IPS DF 6.9 (cell line): ENCODE measurements around the gene ZNF652.

Experiments used
- DNase-seq: peaks from one replicate; pipeline ENCODE4 v3.0.0-alpha.2; 2013; ENCODE audit warnings: low read depth, low spot score
- H3K27ac ChIP-seq: one replicate; pipeline ENCODE4 v1.5.1; 2013; ENCODE audit warnings: low read length, control low read depth
- H3K27me3 ChIP-seq: 2 replicates; pipeline ENCODE4 v1.6.1; 2013; ENCODE audit warnings: mild to moderate bottlenecking, low read length; ENCODE audit not compliant: control insufficient read depth, insufficient read depth
- H3K36me3 ChIP-seq: 2 replicates; pipeline ENCODE4 v1.6.1; 2013; ENCODE audit warnings: low read length; ENCODE audit not compliant: control insufficient read depth, insufficient read depth
- H3K4me1 ChIP-seq: 2 replicates; pipeline ENCODE4 v1.6.1; 2013; ENCODE audit warnings: low read length; ENCODE audit not compliant: control insufficient read depth, insufficient read depth
- H3K4me3 ChIP-seq: 2 replicates; pipeline ENCODE4 v1.5.1; 2013; ENCODE audit warnings: mild to moderate bottlenecking, low read length
- H3K9me3 ChIP-seq: 2 replicates; pipeline ENCODE4 v1.6.1; 2013; ENCODE audit warnings: low read length, inconsistent platforms; ENCODE audit not compliant: control insufficient read depth, insufficient read depth
- WGBS: extraction: QIAGEN DNeasy Blood & Tissue Kit; methylation state at CpG from one replicate; pipeline ENCODE4 v1.1.7; 2013; ENCODE audit warnings: mixed read lengths, missing lambda C conversion rate; ENCODE audit not compliant: insufficient read length, insufficient coverage; 5-methylcytosine and 5-hydroxymethylcytosine counted together

The ZNF652 gene

DNA sequence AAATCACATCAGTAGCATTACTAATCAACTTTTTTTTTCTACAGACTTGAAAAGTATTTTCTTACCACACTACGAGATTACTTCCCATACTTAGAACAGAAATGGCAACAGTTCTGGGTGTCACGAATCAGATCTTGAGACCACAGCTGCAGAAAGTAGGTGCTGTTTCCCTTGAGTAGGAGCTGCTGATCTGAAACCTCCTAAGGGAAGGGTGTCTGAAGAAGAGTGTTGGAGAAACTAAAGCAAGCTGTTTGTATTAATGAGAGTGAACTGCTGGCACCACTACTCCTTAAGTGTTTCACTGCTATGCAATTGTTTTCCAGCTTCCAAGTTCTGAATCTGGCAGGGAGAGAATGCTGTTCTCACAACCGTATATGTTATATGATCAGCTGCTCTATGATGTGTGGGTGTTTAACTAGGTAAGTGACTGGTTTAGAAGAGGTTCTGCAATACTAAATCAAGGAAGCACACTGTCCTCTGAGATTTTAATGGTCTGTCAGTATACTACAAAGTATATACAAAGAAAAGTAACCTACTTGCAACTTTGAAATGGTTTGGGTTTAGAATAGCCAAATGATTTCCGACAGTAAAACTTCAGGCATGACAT is 3.3 kb downstream of the ZNF652 start:
- DNase-seq, result no peak
- WGBS, result no CpG with 5 or more reads among the region's 4 CpGs
- no peak overlapping the region for H3K27ac ChIP-seq
- no peak overlapping the region for H3K4me3 ChIP-seq
- no peaks in the 10 kb centered on the region for H3K36me3 ChIP-seq
- peaks cover 2% of the 10 kb centered on the region for H3K4me1 ChIP-seq
- no peaks in the 10 kb centered on the region for H3K27me3 ChIP-seq
- H3K9me3 ChIP-seq, result no peaks in the 10 kb centered on the region

DNA sequence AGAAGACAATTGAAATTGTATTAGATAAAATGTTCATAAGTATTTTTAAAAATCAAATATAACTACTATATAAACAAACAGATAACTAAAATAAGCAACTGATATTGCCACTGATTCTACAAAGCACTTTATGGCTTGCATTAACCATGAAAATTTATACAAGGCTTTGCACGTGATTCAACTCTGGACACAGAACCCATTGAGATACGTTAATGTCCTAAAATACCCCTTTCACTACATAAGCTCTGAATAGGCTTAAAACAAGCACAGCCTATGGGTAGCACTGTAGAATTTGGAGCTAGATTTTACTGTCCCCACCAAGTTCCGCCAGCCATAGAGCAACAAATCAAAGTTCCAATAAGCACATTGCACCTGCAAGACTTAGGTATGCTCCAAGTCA is 4.5 kb downstream of the ZNF652 start:
- Histone ChIP-seq H3K4me1 (peaks cover 2% of the 10 kb centered on the region), H3K27me3 (no peaks in the 10 kb centered on the region), H3K27ac (no peak overlapping the region), H3K36me3 (no peaks in the 10 kb centered on the region; the same call in 1 of the 2 replicates), H3K9me3 (no peaks in the 10 kb centered on the region), H3K4me3 (no peak overlapping the region)
- WGBS, result no CpG with 5 or more reads among the region's 3 CpGs
- no peak for DNase-seq

DNA sequence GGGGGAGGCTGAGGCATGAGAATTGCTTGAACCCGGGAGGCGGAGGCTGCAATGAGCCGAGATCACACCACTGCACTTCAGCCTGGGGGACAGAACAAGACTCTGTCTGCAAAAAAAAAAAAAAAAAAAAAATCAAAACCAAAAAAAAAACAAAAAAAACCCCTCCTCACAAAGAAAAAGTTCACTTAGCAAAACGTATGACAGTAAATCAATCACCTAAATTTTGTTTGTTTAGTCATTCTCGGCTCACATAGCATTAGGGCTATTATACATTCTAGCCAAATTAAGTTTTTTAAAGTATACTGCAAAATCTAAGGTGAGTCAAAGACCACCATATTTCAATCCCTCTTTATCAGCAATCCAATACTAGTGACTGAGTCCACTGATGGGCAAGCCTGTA is 5.7 kb downstream of the ZNF652 start:
- DNase-seq, result no peak
- H3K36me3 ChIP-seq, result no peaks in the 10 kb centered on the region; the same call in 1 of the 2 replicates
- WGBS, result 100% methylated on average over 1 of the region's 5 CpGs
- H3K27ac ChIP-seq, result no peak overlapping the region
- H3K4me1 ChIP-seq, result peaks cover 2% of the 10 kb centered on the region
- H3K9me3 ChIP-seq, result no peaks in the 10 kb centered on the region
- H3K27me3 ChIP-seq, result no peaks in the 10 kb centered on the region
- no peak overlapping the region for H3K4me3 ChIP-seq

DNA sequence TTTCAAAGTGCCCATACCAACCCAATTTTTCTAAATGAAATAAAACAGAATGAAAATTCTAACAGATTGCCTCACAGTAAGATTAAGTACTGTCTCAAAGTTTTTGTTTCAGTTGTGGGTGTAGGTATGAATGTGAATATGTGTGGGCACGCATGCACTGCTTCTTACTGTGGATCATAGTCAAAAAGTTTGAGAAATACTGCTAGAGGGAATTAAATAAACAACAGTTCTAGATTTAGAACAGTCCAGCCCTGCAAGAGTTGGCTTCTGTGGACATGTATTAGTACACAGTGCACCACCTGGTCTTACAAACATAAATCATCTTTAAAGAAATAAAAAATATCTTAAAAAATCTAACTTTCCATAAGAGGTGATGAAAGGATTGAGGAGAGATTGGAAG is 8.4 kb downstream of the ZNF652 start:
- Histone ChIP-seq H3K4me1 (no peaks in the 10 kb centered on the region), H3K36me3 (no peaks in the 10 kb centered on the region; the same call in 1 of the 2 replicates), H3K4me3 (no peak overlapping the region), H3K9me3 (no peaks in the 10 kb centered on the region), H3K27ac (no peak overlapping the region), H3K27me3 (no peaks in the 10 kb centered on the region)
- no peak for DNase-seq
- WGBS, result no CpG with 5 or more reads among the region's 1 CpG

DNA sequence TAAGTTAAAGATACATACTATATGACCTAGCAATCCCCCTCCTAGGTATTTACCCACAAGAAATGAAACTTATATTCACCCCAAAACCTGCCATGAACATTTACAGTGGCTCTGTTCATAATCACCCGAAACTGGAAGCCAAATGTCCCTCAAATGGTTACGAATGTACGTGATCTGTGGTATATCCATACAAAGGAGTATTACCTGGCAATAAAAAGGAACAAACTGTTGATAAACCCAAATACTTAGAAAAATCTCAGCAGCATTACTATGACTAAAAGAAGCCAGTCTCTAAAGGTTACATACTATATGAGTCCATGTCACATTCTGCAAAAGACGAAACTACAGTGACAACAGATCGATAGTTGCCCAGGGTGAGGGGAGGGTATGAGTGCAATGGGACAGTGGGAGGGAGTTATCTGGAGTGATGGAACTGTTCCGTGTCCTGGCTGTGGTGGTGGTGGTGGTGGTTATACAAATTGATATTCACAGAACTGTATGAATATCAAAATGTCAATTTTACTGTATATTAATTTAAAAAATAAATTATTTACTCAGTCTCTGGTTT is 9.4 kb downstream of the ZNF652 start:
- Histone ChIP-seq H3K4me1 (no peaks in the 10 kb centered on the region), H3K27ac (no peak overlapping the region)
- WGBS, result no CpG with 5 or more reads among the region's 6 CpGs

DNA sequence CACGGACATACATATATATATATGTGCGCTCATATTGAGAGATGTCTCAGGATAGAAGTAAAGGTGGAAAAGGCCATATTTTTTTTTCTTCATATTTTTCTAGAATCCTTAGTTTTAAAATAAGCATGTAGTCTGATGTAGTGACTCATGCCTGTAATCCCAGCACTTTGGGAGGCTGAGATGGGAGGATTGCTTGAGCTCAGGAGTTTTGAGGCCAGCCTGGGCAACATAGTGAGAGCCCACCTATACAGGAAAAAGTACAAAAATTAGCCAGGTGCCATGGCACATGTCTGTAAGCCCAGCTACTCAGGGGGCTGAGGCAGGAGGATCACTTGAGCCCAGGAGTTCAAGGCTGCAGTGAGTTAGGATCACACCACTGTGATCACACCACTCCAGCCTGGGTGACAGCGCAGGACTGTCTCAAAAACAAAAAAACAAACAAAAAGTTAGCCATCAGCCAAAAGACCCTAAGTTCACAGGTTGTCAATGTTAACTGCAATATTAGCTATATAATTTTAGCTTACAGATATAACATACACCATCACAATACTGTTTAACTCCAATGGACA is 10.4 kb downstream of the ZNF652 start:
- no CpG with 5 or more reads among the region's 3 CpGs for WGBS

More for the DNA sequence above, 9.4 kb downstream of the ZNF652 start:
- no peak for DNase-seq
- Histone ChIP-seq H3K4me3 (no peak overlapping the region), H3K27me3 (no peaks in the 10 kb centered on the region), H3K9me3 (no peaks in the 10 kb centered on the region), H3K36me3 (no peaks in the 10 kb centered on the region; the same call in 1 of the 2 replicates)

DNA sequence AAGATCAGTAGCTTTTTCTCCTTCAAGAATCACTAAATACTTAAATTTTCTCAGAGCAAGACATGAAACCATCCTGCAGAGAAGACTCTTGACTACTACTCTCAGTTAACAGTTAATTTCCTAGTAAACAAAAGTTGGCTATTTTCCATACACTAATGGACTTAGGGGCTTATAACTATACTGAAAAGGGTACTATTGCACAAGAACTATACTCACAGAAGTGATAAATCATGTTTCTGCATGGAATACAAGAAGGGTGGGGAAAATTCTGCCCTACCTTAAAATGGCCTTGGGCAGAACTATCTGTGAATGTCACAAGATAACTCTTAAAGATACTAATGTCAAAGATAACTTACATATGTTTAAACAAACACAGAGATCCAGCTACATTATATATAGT is 12.5 kb downstream of the ZNF652 start:
- Histone ChIP-seq H3K27me3 (no peaks in the 10 kb centered on the region), H3K9me3 (no peaks in the 10 kb centered on the region), H3K4me3 (no peak overlapping the region), H3K4me1 (no peaks in the 10 kb centered on the region), H3K36me3 (no peaks in the 10 kb centered on the region; the same call in 1 of the 2 replicates), H3K27ac (no peak overlapping the region)
- no peak for DNase-seq

More for the DNA sequence above, 10.4 kb downstream of the ZNF652 start:
- H3K27ac ChIP-seq, result no peak overlapping the region
- H3K36me3 ChIP-seq, result no peaks in the 10 kb centered on the region; the same call in 1 of the 2 replicates
- no peaks in the 10 kb centered on the region for H3K9me3 ChIP-seq
- no peaks in the 10 kb centered on the region for H3K4me1 ChIP-seq
- no peaks in the 10 kb centered on the region for H3K27me3 ChIP-seq
- DNase-seq, result no peak
- H3K4me3 ChIP-seq, result no peak overlapping the region

DNA sequence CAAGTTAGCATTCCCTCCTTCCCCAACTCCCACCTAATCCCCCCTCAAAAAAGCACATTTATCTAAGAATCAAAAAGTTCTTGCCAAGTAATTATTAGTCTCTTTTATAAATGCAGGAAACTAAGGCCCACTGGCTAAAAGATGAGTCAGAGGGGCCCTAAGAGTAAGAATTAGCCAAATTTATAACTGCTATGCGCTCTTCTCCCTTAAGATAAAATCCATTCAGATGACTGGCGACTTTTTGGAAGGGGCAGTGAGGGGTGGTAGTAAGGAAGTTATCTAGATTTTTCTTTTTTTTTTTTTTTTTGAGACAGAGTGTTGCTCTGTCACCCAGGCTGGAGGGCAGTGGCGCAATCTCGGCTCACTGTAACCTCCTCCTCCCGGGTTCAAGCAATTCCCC is 17.1 kb downstream of the ZNF652 start:
- Histone ChIP-seq H3K4me3 (no peak overlapping the region), H3K36me3 (no peaks in the 10 kb centered on the region), H3K4me1 (no peaks in the 10 kb centered on the region), H3K27ac (no peak overlapping the region), H3K9me3 (no peaks in the 10 kb centered on the region), H3K27me3 (no peaks in the 10 kb centered on the region)
- WGBS, result no CpG with 5 or more reads among the region's 5 CpGs
- DNase-seq, result no peak

DNA sequence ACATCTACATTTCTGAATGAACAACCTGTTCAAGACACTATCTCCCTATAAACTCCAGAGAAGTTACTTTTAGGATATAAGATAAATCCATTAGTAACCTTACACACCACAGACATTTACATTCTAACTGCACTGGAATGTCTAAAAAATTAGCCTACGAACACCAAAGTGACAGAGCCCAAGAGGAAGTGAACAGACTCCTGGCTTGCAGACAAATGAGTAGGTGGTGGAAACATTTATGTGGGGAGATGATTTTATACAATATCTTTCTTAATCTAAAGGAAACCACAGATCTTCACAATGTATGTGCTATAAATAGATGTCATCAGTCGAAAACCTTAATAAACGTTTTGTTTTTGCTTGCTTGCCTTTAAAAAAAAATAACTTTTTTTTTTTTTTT is 18.8 kb downstream of the ZNF652 start:
- no peak overlapping the region for H3K27ac ChIP-seq

DNA sequence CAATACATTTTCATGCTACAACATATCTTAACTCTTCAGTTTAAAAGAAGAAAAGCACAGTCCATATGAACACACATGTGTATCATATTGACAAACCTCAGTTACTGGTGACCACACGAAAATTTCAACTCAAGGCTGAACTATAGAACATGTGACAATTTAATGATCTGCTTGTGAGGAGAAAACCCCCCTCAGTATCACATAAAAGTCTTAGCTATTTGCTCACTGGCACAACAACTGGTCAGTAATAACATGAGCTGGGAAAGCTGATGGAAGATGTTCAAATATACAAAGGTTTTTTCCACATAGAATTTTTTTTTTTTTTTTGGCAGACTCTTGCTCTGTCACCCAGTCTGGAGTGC is 19.5 kb downstream of the ZNF652 start:
- no CpG with 5 or more reads among the region's 1 CpG for WGBS

More for the DNA sequence above, 18.8 kb downstream of the ZNF652 start:
- Histone ChIP-seq H3K4me1 (no peaks in the 10 kb centered on the region), H3K9me3 (no peaks in the 10 kb centered on the region), H3K4me3 (no peak overlapping the region), H3K36me3 (no peaks in the 10 kb centered on the region), H3K27me3 (no peaks in the 10 kb centered on the region)
- 100% methylated on average over 1 of the region's 3 CpGs for WGBS
- DNase-seq, result no peak

DNA sequence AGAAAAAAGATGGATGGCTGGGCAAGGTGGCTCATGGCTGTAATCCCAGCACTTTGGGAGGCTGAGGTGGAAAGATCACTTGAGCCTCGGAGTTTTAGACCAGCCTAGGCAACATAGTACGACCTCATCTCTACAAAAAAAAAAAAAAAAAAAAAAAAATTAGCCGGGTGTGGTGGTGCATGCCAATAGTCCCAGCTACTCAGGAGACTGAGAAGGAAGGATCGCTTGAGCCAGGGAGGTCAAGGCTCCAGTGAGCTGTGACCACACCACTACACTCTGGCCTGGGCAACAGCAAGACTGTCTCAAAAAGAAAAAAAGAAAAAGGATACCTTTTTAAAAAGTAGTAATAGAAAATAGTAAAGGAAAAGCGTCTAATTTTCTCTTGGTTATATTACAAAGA is 20.7 kb downstream of the ZNF652 start:
- DNase-seq, result no peak
- H3K27ac ChIP-seq, result no peak overlapping the region
- no peaks in the 10 kb centered on the region for H3K9me3 ChIP-seq
- no peaks in the 10 kb centered on the region for H3K4me1 ChIP-seq
- WGBS, result no CpG with 5 or more reads among the region's 5 CpGs
- no peaks in the 10 kb centered on the region for H3K36me3 ChIP-seq
- no peak overlapping the region for H3K4me3 ChIP-seq
- H3K27me3 ChIP-seq, result no peaks in the 10 kb centered on the region

More for the DNA sequence above, 19.5 kb downstream of the ZNF652 start:
- H3K27ac ChIP-seq, result no peak overlapping the region
- no peaks in the 10 kb centered on the region for H3K9me3 ChIP-seq
- no peak for DNase-seq
- H3K4me3 ChIP-seq, result no peak overlapping the region
- H3K4me1 ChIP-seq, result no peaks in the 10 kb centered on the region
- H3K36me3 ChIP-seq, result no peaks in the 10 kb centered on the region
- H3K27me3 ChIP-seq, result no peaks in the 10 kb centered on the region
